IPS DF 4.7 (cell line): ENCODE measurements around the gene TBXAS1.

ENCODE experiments used
- DNase-seq: peaks from one replicate; pipeline ENCODE4 v3.0.0-alpha.2; 2013; ENCODE audit warnings: low spot score; ENCODE audit errors: extremely low read depth

Gene TBXAS1

DNA sequence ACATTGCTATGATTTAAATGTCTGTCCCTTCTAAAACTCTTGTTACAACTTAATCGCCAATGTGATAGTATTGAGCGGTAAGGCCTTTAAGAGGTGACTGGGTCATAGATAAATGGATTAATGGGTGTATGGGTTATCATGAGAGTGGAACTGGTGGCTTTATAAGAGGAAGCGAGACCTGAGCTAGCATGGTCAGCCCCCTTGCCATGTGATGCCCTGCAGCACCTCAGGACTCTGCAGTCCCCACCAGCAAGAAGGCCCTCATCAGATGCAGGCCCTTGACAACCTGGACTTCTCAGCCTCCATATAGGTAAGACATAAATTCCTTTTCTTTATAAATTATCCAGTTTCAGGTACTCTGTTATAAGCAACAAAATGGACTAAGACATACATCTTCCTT is 218.1 kb downstream of the TBXAS1 start:
- no peak for DNase-seq

DNA sequence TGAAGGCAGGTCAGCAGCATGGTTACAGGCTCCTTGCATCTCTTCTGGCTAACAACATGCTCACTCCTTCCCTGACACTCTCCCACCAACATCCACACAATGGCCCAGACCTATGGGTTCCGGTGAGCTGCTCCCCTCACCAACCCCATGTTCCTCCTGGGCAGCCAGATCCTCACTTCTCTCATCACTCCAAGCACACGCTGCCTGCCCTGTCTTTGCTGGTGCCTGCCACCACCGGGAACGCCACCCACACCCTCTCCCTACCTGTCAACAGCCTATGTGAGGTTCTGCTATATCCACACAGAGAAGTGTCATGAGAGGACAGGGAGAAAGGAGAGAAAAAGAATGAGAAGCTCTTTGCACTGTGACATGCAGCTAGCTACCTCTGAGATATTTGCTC is 219.1 kb downstream of the TBXAS1 start:
- DNase-seq = no peak

DNA sequence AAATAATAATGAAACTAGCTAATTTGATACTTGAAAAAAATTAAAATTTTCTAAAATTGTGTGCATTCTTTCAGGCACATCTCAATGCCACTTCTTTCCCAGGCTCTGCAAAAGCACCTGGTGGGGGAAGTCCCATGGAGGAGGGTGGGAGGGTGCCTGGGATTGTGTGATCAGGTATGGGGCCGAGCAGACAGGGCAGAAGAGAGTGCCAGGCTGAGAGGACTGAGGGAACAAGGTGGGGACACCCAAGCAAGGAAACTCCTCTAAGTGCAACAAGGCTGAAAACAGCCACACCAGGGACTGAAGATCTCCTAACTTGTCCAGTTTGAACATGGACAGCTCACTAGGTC is 219.9 kb downstream of the TBXAS1 start:
- DNase-seq = no peak

DNA sequence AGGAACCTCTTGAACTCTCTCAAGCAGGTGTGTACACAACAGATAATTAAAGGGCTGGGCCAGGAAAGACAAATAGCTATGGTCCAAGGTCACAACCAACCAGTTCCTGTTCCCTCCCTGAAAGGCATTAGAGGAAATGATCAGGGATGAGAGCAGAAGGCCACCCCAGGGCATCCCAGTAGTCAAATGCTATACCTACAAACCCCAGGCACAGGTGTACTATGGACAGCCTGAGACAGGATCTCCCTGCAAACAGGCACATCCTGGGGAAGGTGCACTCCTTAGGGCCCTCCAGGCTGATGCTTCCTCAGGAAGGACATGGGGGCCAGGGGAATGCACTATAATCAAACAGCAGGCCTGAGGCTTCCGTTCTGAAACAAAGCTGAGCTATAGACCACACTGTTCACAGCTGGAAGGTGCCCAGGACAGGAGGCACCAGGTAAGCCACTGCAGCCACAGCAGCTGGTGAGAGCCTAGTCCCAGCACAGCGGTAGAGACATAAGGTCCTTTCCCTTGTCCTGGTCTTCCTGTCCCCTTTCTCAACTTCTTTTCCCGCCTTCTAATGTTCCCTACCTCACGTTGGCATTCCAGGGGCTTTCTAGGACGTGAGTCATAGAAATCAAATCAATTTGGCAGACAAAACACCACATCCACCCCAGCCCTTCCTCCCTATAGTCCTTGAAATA is 220.4 kb downstream of the TBXAS1 start:
- no peak for DNase-seq

DNA sequence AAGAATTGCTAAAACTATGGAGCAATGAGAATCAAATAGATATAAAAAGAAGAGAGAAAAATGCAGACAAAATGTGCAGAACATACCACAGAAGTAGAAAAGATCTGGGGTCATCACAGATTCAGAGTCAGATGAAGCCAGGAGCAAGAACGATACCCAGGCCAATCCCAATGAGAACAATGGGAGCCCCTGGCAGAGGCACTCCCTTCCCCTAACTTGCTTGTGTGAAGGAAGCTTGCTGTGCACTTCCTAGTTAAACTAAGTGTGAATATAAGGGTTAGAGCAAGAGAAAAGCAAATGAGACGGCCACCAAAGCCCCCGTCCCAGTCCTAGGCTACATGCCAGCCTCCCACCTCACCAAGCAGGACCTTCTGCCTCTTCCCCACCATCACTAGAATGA is 221.0 kb downstream of the TBXAS1 start:
- DNase-seq = no peak

DNA sequence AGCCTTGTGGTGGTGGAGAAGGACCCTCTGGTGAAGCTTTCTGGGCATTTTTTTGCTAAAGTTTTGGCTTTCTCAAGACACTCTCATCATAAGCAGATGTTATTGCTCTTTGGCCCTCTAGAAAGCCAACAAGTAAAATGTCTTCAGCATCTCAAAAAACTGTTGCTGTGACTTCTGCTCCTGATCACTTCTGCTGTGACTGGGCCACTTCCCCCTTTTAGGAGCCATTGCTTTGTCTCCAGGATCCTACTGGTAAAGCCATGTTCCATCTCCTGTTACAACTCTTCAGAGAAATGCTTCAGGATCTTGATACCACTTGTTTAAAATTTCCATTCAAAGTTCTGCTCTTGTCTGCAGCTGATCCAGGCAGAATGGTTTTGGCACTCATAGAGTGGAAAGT is 222.8 kb downstream of the TBXAS1 start:
- no peak for DNase-seq

DNA sequence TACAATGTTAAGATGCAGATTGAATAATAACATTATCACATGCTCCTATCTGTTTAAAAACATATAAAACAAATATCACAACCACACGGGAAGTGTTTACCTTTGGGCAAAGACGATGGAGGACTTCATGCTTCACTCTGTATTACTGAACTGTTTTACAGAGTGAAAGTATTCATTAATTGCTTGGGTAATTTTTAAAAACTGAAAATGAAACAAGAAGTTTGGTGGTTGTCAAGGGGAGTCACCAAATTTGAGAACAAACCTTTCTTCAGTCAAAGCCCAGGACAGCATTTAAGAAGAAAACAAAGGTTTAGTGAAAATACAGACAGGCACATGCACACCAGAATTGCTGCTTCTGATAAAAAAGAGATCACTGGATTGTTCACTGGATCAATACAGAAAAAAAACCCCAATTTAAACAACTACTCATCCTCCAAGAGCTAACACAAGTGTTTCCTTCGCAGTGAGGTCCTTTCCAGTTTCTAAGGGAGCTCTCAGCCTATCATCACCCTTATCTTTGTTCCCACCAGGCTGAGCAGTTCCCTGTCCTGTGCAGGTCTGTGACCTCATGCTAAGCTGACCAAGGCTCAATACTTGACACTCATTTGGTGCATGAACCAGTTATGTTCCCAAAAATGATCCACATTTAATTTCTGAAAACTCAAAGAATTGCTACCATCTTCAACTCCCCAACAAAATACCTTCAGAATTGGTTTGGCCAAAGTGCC is 224.9 kb downstream of the TBXAS1 start:
- no peak for DNase-seq

DNA sequence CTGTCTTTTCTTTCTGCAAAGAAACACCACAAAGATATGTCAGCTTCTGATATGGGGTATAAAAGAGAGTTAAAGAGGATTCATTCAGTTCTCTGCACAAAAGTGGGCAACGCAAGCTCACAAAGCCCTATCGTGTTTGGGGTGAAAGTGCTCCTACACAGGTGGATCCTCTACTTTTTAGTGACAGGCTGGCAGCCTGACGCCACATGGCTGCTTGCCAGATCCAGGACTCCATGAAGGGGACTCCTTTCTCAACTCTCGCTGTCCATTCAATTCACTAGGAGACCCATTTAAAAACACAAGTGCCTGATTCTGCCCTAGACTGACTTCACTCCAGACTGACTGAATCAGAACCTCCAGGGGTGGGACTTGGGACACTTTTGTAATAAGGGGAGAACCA is 225.7 kb downstream of the TBXAS1 start:
- DNase-seq = no peak

DNA sequence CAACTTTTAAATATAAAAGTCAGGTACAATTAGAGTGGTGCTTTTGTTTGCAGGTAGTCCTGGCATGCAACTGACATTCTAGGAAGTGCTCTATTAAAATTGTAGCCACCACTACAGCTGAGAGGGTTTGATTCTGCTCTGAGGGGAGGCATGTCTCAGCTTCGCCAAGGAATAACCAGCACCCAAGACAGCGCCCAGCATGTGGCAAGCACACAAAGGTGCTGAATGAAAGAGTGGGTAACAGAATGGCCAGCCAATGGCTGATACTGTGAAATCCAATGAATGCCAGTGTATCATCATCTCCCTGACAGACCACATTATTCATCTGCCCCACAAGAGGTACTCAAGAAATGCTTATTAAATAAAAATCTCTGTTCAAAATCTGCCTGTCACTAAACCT is 226.8 kb downstream of the TBXAS1 start:
- DNase-seq = no peak

DNA sequence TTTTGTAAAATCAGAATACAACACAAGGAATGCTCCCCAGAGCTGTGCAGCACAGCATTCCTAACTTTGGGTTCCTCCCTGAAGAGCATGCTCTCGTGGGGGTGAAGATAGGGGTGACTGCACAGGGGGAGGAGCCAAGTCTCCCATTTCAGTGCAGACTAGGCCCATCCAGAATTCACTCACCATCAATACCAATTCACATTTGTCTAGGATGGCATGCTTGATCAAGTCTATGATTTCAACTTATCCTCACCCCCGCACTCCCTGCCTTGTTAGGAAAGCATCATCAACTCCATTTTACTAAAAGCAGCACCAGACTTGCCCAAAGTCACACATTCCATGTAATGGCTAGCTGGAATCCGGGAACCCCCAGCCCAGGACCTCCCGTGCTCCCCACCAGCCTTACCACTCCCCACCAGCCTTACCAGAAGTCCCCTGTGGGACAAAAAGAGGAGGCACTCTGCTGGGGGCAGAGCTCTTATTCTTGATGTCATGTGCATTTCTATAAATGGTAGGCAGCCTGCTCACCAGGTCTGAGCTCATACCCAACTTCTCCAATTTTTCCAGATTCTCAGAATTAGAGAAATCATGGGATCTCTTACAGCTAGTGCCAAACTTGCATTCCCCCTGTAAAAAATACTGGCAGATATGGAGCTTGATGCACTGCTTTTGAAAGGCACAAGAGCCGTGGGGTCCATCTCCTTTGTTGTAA is 227.5 kb downstream of the TBXAS1 start:
- DNase-seq = no peak

DNA sequence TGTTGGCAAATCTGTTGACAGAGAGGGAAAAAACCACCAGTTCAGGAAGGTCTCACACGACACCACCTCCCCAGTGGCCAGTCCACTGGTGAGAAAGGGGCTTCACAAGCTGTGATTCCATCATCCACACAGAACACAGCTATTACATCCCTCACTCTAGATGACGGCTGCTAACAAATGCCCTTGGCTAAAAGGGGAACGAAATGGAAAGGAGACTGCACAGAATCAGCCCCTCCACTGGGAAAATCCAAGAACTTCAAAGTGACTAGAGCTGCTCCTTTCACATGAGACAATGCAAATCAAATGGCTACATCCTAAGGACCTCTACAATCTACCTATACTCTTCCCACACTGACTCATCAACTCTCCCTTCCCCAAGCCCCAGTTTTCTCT is 228.1 kb downstream of the TBXAS1 start:
- no peak for DNase-seq

DNA sequence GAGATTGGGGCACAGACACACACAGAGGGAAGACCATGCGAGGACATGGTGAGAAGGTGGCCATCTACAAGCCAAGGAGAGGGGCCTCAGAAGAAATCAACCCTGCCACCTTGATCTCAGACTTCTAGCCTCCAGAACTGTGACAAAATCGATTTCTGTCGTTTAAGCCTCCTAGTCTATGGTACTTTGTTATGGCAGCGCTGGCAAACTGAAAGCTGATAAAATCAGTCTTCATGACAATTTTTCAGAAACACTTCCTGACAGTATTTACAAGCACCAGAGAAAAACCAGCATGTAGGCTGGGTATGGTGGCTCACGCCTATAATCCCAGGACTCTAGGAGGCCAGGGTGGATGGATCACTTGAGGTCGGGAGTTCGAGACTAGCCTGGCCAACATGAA is 229.5 kb downstream of the TBXAS1 start:
- no peak for DNase-seq

DNA sequence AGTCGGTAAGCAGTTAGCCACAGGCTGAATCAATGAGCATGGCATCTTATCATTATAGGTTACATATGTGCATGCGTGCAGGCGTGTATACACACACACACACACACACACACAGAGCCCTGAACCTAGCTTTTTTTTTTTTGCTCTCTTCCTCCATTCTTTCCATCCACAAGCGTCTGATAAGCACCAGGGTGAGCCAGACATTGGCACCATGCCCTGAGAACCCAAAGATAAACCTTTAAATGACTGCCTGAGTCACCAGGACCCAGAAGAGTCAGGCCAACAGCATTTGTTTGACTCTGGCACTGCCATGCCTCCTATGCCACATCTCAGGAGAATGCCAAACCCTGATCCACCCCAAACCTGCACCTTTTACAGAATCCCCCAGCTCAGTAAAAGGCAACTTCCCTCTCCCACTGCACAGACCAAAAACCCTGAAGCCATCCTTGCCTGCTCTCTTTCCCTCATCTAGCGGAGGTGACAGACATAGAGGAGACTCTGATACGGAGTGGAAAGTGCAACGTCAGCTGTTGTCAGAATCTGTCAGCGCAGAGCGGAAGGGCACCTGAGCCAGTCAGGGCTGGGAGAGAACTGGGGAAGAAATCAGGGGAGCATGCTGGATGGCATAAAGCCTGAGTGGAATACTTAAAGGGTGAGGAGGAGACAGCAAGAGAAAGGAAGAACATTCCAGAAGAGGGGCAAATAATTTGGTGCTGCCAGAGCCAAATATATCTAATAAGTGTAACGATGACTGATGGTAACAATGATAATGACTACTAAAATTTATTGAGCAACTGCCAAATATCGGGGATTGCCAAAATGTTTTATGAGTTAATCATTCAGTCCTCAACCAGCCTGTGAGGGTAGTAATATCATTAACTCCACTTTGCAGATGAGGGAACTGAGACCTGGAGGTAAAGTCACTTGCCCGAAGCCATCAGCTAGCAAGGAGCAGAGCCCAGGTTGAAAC is 230.5 kb downstream of the TBXAS1 start:
- DNase-seq = no peak

DNA sequence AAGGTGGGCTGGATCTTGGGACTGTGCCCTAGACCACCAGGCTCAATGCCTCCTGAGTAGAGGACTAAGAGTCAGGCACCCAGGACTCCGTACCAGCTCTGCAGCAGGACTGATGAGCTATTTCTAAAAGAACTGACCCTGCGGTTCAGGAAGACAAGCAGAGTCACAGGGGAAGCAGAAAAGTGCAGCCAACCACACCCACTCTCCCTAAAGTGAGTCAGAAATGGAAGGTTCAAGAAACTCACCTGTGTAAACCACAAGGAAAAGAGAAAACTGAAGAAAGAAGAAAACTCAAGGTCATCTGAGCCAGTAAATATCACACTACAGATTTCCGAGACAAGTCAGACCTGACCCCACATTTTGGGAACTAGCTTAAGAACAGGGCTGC is 231.2 kb downstream of the TBXAS1 start:
- no peak for DNase-seq

DNA sequence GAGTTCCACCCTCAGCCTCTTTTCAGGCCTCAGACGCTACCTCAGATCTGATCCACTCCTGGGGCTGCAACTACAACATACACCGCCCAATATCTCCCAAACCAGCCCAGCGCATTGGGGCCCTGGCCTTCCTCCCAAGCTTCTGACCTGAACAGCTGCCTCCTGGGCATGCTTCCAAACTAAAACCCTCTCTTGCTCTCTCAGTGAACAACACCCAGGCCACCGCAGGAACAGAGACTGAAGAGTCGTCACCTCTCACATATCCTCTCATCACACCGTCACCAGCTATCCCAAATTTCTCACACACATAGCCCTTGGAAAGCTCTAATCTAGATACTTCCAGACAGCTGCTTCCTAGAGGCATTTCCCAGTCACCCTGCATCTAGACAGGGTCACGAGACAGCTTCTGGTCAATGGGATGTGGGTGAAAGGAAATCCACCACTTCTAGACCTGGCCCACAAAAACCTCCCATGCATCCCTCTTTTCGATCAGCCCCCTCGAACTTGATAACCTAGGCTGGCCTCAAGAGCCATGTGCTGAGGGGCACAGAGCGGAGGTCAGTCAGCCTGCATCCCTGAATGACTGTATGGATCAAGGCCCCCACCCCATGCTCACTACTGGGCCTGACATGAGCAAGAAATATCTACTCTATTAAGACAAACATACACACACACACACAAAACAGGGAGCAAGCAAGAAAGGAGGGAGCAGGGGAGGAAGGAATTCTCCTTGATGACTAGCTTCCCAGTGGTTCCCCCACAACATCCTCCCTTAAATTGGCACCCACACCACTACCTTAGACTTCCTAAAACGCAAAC is 231.9 kb downstream of the TBXAS1 start:
- no peak for DNase-seq

DNA sequence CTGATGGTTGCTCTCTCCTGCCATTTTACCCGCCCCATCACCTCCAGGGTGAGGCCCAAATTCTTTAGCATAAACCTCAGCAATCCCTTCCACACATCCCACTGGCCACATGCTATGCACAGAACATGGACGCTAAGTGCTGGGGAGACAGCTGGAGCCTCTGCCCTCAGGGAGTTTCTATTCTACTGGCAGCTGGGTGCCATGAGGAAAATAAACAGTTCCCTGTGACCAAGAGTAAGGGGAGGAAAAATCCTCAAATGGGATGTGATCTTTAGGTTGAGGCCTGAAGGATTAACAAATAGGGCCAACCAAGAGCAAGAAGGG is 232.5 kb downstream of the TBXAS1 start:
- DNase-seq = no peak

DNA sequence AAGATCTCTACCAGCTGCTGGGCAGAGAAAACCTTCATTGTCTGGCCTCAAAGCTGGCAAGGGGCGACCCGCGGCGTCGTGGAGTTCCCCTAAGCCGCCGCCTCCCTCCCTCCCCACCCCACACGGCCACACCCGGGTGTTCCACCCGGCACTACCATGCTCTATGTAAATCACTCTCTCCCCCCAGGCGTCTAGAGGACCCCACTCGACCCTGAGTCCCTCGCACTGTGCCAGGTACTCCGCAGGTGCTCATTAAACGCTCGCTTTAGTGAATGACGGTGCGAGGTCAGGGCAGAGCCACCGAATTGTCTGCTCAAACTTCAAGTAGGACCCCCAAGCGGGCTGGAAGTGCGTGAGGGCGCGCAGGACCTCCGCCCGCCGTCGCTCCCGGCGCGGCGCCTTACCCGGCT is 233.1 kb downstream of the TBXAS1 start:
- DNase-seq = no peak

DNA sequence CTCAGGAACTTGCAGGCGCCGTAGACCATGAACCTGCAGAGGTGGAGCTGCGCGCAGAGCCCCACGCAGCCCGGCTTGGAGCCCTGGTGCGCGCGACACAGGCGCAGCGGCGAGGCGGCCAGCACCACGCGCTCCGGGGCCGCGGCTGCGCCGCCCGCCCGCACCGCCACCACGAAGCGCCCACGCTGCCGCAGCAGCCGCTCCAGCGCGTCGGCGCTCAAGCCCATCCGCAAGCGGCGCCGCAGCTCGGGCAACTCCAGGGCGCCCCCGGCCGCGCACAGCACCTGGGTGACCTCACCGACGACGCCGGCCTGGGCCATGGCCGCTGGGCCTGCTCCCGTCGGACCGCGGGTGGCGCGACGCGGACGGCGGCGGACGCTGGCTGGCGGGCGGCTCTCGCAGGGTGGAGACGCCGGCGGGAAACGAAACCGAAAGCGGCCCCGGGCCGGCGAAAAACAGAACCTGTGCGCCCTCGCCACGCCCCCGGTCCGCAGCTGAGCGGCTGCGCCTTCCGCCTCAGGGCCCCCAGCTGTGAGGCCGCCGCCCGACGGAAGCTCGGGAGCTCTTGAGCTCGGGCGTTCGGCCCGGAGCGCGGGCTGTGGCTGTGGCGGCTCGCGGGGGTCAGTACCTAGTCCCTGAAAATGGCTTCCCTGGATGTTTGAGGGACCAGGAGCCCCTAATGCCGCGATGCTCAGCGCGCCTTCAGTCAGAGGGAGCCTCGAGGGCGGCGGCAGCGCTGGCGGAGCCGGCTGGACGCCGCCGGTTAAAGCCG is 233.7 kb downstream of the TBXAS1 start, which contains the start of gene PARP12:
PARP12 (minus strand) TSS at position 424 of the 772 bp plus-strand sequence; CDS start at position 320, 104 bp downstream.
- no peak for DNase-seq

DNA sequence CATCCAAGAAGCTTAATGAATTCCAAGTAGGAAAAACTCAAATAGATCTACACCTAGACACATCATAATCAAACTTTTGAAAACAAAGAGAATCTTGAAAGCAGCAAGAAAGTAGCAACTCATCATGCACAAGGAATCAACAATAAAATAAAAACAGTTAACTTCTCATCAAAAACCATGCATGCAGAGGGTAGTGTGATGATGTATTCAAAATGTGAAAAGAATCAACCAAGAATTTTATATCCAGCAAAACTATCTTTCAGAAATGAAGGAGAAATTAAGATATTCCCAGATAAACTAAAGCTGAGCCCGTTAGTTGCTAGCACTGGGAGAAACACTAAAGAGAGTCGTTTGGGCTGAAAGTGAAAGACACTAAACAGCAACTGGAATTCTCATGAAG is 238.0 kb downstream of the TBXAS1 start:
- DNase-seq = no peak

DNA sequence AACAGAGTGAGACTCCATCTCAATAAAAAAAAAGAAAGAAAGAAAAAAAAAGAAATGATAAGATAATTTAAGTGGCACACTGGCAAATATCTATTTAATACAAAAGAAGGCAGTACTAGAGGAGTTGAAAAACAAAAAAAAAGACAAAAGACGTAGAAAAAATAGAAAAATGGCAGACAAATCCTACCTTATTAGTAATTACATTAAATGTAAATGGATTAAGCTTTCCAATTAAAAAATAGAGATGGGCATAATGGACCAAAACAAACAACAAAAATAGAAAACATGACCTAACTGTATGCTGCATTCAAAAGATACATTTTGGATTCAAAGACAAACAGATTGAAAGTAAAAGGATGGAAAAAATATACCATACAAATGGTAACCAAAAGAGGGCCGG is 239.0 kb downstream of the TBXAS1 start:
- DNase-seq = no peak
